Lower leg skin (tissue), 4 donors: Measurements from ENCODE around the gene THSD7B. TPM values are rescaled to one million over a fixed set of nuclear protein-coding genes. Genes with fewer than 3 reads are reported as not detected.

Experiments
- DNase-seq, 2 donors: peaks; one replicate each; pipeline ENCODE4 v3.0.0-alpha.2; 2019; ENCODE audit warnings: low spot score in 2 of 2
- H3K4me3 ChIP-seq: fragments of 200-600 bp; sonication (generic); 2 replicates; pipeline ENCODE4 v1.5.1; 2017; ENCODE audit warnings: mild to moderate bottlenecking, low read depth; ENCODE audit not compliant: poor library complexity, severe bottlenecking
- POLR2A ChIP-seq, 2 donors: fragments of 450-650 bp; IDR thresholded peaks; one replicate each; pipeline ENCODE4 v1.6.1; 2016 to 2017; ENCODE audit warnings: antibody characterized with exemption in 2 of 2, mild to moderate bottlenecking in 1 of 2, moderate library complexity in 1 of 2
- WGBS, 2 donors: methylation state at CpG; one replicate each; pipeline ENCODE4 v1.1.5; 2018; 5-methylcytosine and 5-hydroxymethylcytosine counted together
- intact Hi-C: fragments of 100-400 bp; cut with DNase I; formaldehyde crosslinking; loops from one replicate; pipeline ENCODE4 v1.15.0; 2023; ENCODE audit warnings: low total_unique reads
- total RNA-seq, 4 donors: library from RNA; depleted of rRNA; stranded (reverse); fragments of >200 nt; gene quantifications; one replicate each; pipeline ENCODE4 v1.1.0, GENCODE V29; 2016
- TF ChIP-seq, protein P1 (sequence below), 3 donors: fragments of 450-650 bp; IDR thresholded peaks; one replicate each; pipeline ENCODE4 v1.5.1; 2016; ENCODE audit warnings: antibody characterized with exemption in 3 of 3, mild to moderate bottlenecking in 3 of 3, moderate library complexity in 2 of 3

Gene THSD7B
- total RNA-seq, 4 donors from 2014 or later, result not detected

DNA sequence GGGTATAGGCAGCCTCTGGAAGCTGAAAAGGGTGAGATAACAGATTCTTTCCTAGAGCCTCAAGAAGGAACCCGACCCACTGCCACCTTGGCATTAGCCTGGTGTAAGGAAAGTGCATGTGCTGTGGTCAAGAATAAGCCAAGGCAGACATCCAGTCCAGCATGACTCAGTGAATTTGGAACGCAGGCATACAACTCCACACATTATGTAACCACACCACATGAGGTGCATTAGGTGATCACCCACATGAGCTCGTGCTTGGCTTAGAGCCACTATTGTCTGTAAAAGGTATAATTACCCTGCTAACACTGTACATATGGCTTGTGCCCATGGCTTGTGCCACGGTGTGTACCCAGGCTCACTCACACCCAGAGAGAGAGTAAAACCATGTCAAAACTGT is 615.3 kb downstream of the THSD7B start:
- H3K4me3 ChIP-seq, result no peak overlapping the region
- no peak for DNase-seq
- intact Hi-C loops, result no loop called here
- WGBS, 2 donors, result 28 to 31% methylated on average over 4 of the region's 4 CpGs
- TF ChIP-seq, protein P1, sequence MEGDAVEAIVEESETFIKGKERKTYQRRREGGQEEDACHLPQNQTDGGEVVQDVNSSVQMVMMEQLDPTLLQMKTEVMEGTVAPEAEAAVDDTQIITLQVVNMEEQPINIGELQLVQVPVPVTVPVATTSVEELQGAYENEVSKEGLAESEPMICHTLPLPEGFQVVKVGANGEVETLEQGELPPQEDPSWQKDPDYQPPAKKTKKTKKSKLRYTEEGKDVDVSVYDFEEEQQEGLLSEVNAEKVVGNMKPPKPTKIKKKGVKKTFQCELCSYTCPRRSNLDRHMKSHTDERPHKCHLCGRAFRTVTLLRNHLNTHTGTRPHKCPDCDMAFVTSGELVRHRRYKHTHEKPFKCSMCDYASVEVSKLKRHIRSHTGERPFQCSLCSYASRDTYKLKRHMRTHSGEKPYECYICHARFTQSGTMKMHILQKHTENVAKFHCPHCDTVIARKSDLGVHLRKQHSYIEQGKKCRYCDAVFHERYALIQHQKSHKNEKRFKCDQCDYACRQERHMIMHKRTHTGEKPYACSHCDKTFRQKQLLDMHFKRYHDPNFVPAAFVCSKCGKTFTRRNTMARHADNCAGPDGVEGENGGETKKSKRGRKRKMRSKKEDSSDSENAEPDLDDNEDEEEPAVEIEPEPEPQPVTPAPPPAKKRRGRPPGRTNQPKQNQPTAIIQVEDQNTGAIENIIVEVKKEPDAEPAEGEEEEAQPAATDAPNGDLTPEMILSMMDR (IDR thresholded peaks at IDR 0.05), result no peak
- no peak for TF ChIP-seq POLR2A (IDR thresholded peaks at IDR 0.05)

DNA sequence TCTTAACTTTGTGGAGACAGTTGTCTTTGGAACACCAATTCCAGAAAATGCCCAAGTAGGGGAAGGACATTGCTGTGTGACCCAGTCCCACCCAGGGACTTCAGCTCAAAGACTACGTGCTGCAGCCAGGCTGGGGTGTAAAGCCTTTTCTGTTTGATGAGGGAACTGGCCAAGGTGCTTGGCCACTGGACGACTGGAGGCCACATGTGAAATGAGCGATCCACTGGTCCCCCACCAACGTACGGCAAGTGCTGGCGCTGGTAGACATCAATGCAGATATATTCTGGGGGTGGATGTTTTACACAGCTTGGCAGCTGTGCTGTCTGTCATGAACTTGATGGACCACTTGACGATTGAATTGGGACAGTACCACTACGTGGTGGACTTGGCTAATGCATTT is 616.4 kb downstream of the THSD7B start:
- 94 to 98% methylated on average over 8 of the region's 8 CpGs for WGBS, 2 donors
- H3K4me3 ChIP-seq, result no peak overlapping the region
- TF ChIP-seq POLR2A (IDR thresholded peaks at IDR 0.05), result no peak
- peak in 1 of 2 donors; percentile 36 for DNase-seq
- intact Hi-C loops, result no loop called here

DNA sequence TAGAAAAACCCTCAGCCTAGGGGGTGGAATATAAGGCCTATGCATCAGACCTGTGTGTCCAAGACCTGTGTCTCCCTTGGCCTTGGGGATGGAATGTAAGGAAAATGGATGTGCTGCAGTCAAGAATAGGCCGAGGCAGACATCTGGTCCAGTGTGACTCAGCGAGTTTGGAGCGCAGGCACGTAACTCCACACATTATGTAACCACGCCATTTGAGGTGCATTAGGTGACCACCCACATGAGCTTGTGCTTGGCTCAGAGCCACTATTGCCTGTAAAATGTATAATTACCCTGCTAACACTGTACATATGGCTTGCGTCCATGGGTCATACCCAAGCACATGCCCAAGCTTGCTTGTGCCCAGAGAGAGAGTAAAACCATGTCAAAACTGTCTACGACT is 618.0 kb downstream of the THSD7B start:
- DNase-seq, result no peak
- H3K4me3 ChIP-seq, result no peak overlapping the region
- TF ChIP-seq POLR2A (IDR thresholded peaks at IDR 0.05), result no peak
- TF ChIP-seq, protein P1 (IDR thresholded peaks at IDR 0.05), result no peak
- 85 to 91% methylated on average over 7 of the region's 7 CpGs for WGBS, 2 donors
- intact Hi-C loops, result no loop called here

DNA sequence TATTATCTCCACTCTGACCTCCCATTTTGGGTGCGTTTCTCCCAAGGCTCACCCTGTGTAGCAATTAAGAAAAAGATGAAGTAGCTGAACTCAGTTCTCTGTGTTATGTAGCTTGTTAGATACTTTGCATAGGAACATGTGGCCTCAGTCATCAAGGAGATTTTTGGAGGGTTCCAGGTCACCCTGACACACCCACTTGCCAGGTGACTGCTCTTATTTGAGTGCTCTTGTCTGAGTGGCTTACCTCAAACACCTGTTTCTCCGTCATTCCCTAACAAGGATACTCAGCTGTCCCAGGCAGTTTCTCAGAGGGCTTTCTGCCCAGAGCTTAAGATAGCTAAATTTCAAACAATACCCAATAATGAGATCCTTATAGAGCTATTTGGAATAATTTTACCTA is 621.7 kb downstream of the THSD7B start:
- no peak overlapping the region for H3K4me3 ChIP-seq
- peak in 1 of 2 donors; percentile 53 for DNase-seq
- intact Hi-C loops, result no loop called here
- TF ChIP-seq POLR2A (IDR thresholded peaks at IDR 0.05), result no peak
- TF ChIP-seq, protein P1 (IDR thresholded peaks at IDR 0.05), result no peak
- WGBS, 2 donors, result 85 to 89% methylated on average over 2 of the region's 2 CpGs

DNA sequence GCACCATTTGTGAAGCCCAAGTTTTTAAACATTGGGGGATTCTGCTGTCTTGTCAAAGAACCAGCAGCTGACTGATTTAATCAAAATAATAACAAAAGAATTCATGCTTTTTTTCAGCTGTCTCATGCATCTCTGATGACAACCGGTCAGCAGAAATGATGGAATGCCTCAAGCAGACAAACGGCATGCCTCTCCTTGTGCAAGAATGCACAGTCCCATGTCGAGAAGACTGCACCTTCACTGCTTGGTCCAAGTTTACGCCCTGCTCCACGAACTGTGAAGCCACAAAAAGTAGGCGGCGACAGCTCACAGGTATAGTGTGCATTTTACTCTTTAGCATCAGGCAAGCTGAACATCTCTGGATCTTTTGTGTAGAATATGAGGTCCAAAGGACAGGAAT is 640.2 kb downstream of the THSD7B start:
- no peak overlapping the region for H3K4me3 ChIP-seq
- WGBS, 2 donors, result 52 to 62% methylated on average over 7 of the region's 7 CpGs
- DNase-seq, result no peak
- intact Hi-C loops, result no loop called here
- TF ChIP-seq, protein P1 (IDR thresholded peaks at IDR 0.05), result no peak
- TF ChIP-seq POLR2A (IDR thresholded peaks at IDR 0.05), result no peak

DNA sequence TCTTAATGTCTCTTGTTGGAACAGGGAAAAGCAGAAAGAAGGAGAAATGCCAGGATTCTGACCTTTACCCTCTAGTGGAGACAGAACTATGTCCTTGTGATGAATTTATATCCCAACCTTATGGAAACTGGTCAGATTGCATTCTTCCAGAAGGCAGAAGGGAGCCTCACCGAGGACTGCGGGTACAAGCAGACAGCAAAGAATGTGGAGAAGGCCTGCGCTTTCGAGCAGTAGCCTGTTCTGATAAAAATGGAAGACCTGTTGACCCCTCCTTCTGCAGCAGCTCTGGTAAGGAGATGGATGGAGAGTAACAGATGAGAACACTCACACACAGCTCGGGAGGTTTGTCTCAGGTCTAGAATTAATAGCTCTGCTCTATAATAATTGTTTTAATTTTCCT is 646.2 kb downstream of the THSD7B start:
- intact Hi-C loops, result no loop called here
- 69 to 74% methylated on average over 5 of the region's 5 CpGs for WGBS, 2 donors
- TF ChIP-seq, protein P1 (IDR thresholded peaks at IDR 0.05), result no peak
- TF ChIP-seq POLR2A (IDR thresholded peaks at IDR 0.05), result no peak
- DNase-seq, result no peak
- no peak overlapping the region for H3K4me3 ChIP-seq
